Measurements from ENCODE around the gene TOLLIP. TPM values are rescaled to one million over a fixed set of nuclear protein-coding genes. Genes with fewer than 3 reads are reported as not detected.

TOLLIP gene
- total RNA-seq, 1 experiment from 2014 or later, result 32.3 TPM

DNA sequence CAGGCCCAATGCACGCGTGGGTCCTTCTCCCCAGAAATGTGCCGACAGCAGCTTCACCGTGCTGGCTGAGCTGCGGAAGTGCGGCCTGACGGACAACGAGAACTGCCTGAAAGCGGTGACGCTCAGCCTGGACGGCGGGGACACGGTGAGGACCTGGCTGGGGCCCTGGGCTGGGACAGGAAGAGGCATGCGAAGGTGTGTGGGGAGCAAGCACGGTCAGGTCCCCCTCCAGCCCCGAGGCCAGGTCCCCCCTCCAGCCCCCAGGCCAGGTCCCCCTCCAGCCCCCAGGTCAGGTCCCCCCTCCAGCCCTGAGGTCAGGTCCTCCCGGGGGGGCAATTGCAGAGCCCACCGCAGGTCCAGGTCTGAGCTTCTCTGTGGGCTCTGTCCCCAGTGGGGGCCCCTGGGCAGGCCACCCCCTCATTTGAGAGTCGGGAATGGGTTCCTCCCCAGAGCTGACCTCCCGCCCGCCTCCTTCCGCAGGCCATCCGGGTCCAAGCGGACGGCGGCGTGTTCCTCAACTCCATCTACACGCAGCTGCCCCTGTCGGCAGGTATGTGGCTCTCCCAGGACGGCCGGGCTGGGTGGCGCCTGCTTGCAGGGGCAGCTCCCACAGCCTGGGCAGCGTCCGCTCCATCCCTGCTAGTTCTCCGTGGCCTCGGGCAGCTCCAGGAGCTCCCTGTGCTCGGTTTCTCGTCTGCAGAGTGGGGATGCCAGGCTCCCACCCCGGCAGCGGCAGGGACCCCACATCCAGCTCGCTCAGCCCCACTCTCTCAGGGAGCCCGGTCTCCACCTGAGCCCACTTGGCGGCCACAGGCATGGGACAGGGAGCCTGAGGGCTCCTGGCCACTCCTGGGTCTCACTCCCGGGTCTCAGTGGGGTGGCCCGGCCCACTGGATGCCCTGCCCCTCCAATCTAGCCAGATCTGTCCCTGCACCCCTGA is 78.7 kb downstream of the TOLLIP start:
- no peak overlapping the region for H4K5ac ChIP-seq (ENCODE audit: insufficient read length, low read depth, low read length)
- H3K9me3 ChIP-seq (ENCODE audit: control insufficient read depth, low read depth, low read length), result no peaks in the 10 kb centered on the region
- H3K27me3 ChIP-seq (ENCODE audit: insufficient read depth, low read length), result no peaks in the 10 kb centered on the region
- no CpG with 5 or more reads among the region's 45 CpGs for WGBS (ENCODE audit: extremely low coverage, insufficient read length, low lambda C conversion rate)
- no peak overlapping the region for H3K56ac ChIP-seq (ENCODE audit: insufficient read length, low read depth, low read length)
- H4K8ac ChIP-seq (replicated peaks; ENCODE audit: insufficient read length, low read depth, low read length), result no peak overlapping the region
- no peak overlapping the region for H2AFZ ChIP-seq (ENCODE audit: low read length)
- no peaks in the 10 kb centered on the region for H3K23me2 ChIP-seq (ENCODE audit: insufficient read length, low read depth, low read length, poor library complexity, severe bottlenecking)
- no peak overlapping the region for H3K23ac ChIP-seq (ENCODE audit: insufficient read length, low read depth, low read length)
- H3K4me2 ChIP-seq (ENCODE audit: insufficient read depth, insufficient read length, low read length), result no peak overlapping the region
- H2BK5ac ChIP-seq (ENCODE audit: insufficient read length, low read length), result no peak overlapping the region
- H3K14ac ChIP-seq (ENCODE audit: insufficient read depth, low read length), result no peak overlapping the region; the same call in 1 of the 2 replicates
- H4K91ac ChIP-seq (ENCODE audit: insufficient read length, low read depth, low read length), result no peak overlapping the region
- no peak overlapping the region for H2BK120ac ChIP-seq (ENCODE audit: low read depth, low read length, poor library complexity, severe bottlenecking)
- no peak overlapping the region for H3K9ac ChIP-seq (ENCODE audit: extremely low read depth, insufficient read length, low read length)
- H3K4ac ChIP-seq (ENCODE audit: low read depth, low read length), result no peak overlapping the region
- TF ChIP-seq, protein P1, sequence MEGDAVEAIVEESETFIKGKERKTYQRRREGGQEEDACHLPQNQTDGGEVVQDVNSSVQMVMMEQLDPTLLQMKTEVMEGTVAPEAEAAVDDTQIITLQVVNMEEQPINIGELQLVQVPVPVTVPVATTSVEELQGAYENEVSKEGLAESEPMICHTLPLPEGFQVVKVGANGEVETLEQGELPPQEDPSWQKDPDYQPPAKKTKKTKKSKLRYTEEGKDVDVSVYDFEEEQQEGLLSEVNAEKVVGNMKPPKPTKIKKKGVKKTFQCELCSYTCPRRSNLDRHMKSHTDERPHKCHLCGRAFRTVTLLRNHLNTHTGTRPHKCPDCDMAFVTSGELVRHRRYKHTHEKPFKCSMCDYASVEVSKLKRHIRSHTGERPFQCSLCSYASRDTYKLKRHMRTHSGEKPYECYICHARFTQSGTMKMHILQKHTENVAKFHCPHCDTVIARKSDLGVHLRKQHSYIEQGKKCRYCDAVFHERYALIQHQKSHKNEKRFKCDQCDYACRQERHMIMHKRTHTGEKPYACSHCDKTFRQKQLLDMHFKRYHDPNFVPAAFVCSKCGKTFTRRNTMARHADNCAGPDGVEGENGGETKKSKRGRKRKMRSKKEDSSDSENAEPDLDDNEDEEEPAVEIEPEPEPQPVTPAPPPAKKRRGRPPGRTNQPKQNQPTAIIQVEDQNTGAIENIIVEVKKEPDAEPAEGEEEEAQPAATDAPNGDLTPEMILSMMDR (conservative IDR thresholded peaks at IDR 0.05), result no peak
- Mint-ChIP-seq H3K4me1 (peaks cover 0 to 2% of the 10 kb centered on the region in 2 experiments; a peak in 2 of 4 replicates), H3K4me3 (no peak overlapping the region), H3K27me3 (ENCODE audit: low read depth) (no peaks in the 10 kb centered on the region), H3K9me3 (no peaks in the 10 kb centered on the region), H3K36me3 (ENCODE audit: insufficient read depth in 1 of 3, low read depth in 3 of 3) (no peaks in the 10 kb centered on the region), H3K27ac (no peak overlapping the region)
- peaks cover 3% of the 10 kb centered on the region for H4K20me1 ChIP-seq (ENCODE audit: control insufficient read depth, insufficient read depth, insufficient read length)
- H3K18ac ChIP-seq (ENCODE audit: insufficient read length, low read depth, low read length), result no peak overlapping the region
- peak; percentile 41 for DNase-seq
- H2BK15ac ChIP-seq (ENCODE audit: low read depth, low read length), result no peak overlapping the region
- no peak overlapping the region for H3T11ph ChIP-seq (ENCODE audit: low read length)
- H2BK12ac ChIP-seq (ENCODE audit: insufficient read length, low read depth, low read length), result no peak overlapping the region
- no peak overlapping the region for H2BK20ac ChIP-seq (ENCODE audit: low read depth, low read length, poor library complexity, severe bottlenecking)
- H3K79me1 ChIP-seq (ENCODE audit: insufficient read depth, low read depth, low read length, poor library complexity, severe bottlenecking), result no peaks in the 10 kb centered on the region
- H3K27ac ChIP-seq (ENCODE audit: insufficient read length, low read depth, low read length), result no peak overlapping the region
- no peaks in the 10 kb centered on the region for H3K79me2 ChIP-seq (ENCODE audit: insufficient read depth, low read length)
- H3K4me1 ChIP-seq (ENCODE audit: insufficient read depth, low read length), result no peaks in the 10 kb centered on the region
- no peak overlapping the region for H2AK5ac ChIP-seq (ENCODE audit: insufficient read length, low read length)

Data from H9 (cell line).